Measurements from ENCODE around the gene LGALS1. TPM values are rescaled to one million over a fixed set of nuclear protein-coding genes. Genes with fewer than 3 reads are reported as not detected.

LGALS1 gene
- total RNA-seq, 2 experiments from 2014 or later: 522 to 663 TPM

DNA sequence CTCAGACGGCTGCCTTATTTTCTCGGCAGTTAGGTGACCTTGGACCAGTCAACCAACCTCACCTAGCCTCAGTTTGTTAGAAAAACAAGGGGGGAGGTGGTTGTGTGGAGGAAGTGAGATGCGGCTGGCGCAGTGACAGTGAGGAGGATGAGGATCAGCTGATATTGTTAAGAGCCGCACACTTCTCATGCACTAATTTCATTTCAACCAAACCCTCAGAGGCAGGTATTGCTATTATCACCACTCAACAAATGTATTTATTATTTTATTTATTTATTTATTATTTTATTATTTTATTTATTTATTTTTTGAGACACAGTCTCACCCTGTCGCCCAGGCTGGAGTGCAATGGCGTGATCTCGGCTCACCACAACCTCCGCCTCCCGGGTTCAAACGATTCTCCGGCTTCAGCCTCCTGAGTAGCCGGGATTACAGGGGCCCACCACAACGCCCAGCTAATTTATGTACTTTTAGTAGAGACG lies 2.1 kb downstream of the LGALS1 start:
- intact Hi-C loops (cut with DNase I, micrococcal nuclease): loop anchor here (1.0 to 10.0 kb wide), 12 partner anchors 9 to 1077 kb away; partner anchors contain the start of genes GGA1 (in 2 of the 2), PDXP (in 2 of the 2), ANKRD54 (in 1 of the 2) and DMC1 (in 1 of the 2)
- Mint-ChIP-seq H3K27me3 (no peaks in the 10 kb centered on the region), H3K27ac (peak overlapping the region; percentile 90), H3K4me1 (peaks cover 51% of the 10 kb centered on the region), H3K4me3 (peak overlapping the region; percentile 89), H3K9me3 (ENCODE audit: low read depth) (no peaks in the 10 kb centered on the region), H3K36me3 (ENCODE audit: low read depth) (peaks cover 12% of the 10 kb centered on the region)
- peak; percentile 7 for ATAC-seq
- CTCF ChIA-PET: interaction anchor here (0.6 to 1.8 kb wide), 3 partner anchors 16 to 36 kb away, joined by 3 to 8 read pairs (median 4); no protein-coding TSS in a partner anchor
- POLR2A ChIA-PET: interaction anchor here (0.9 to 1.1 kb wide), 2 partner anchors 9 to 19 kb away, joined by 3 read pairs; partner anchors contain the start of genes NOL12 and PDXP
- DNase-seq: no peak

DNA sequence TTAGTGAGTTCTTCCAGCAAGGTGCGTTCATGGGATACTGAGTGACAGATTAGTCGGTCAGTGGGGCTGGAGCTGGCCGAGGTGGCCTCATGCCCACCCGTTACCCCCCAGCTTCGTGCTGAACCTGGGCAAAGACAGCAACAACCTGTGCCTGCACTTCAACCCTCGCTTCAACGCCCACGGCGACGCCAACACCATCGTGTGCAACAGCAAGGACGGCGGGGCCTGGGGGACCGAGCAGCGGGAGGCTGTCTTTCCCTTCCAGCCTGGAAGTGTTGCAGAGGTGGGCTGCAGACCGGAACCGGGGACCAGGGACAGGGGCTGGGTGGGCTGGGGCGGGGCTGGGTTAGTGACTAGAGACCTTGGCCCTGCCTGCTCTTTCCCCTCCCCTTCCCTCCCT lies 2.9 kb downstream of the LGALS1 start:
- POLR2A ChIA-PET: no interaction called here
- ATAC-seq (no peak), DNase-seq (no peak)
- Mint-ChIP-seq H3K4me3 (peak overlapping the region; percentile 89), H3K9me3 (ENCODE audit: low read depth) (no peaks in the 10 kb centered on the region), H3K36me3 (ENCODE audit: low read depth) (peaks cover 12% of the 10 kb centered on the region), H3K27me3 (no peaks in the 10 kb centered on the region), H3K4me1 (peaks cover 43% of the 10 kb centered on the region), H3K27ac (no peak overlapping the region)
- CTCF ChIA-PET: interaction anchor here (0.6 to 1.8 kb wide), 4 partner anchors 17 to 110 kb away, joined by 3 to 8 read pairs (median 4); no protein-coding TSS in a partner anchor
- intact Hi-C loops (cut with DNase I, micrococcal nuclease): loop anchor here in 1 of 2 experiments (5.0 to 10.0 kb wide), 3 partner anchors 191 to 1076 kb away; partner anchors contain the start of genes MFNG, RAC2 and SUN2

DNA sequence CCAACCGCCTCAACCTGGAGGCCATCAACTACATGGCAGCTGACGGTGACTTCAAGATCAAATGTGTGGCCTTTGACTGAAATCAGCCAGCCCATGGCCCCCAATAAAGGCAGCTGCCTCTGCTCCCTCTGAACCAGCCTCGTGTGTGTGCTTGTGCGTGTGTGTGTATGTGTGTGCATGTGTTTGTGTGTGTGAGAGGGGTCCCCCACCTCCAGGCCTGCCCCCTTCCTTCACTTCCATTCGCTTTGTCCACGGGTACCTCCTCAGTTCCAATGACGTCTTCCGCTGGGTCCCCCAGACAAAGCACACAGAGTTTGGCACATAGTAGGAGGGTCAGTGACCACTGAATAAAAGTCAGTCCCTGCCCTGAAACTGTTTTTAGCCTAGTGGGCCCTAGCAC lies 4.2 kb downstream of the LGALS1 start:
- H3K27me3 Mint-ChIP-seq: no peaks in the 10 kb centered on the region
- intact Hi-C loops (cut with DNase I, micrococcal nuclease): loop anchor here in 1 of 2 experiments (5.0 to 10.0 kb wide), 4 partner anchors 142 to 1075 kb away; partner anchors contain the start of genes MFNG, RAC2 and SUN2

DNA sequence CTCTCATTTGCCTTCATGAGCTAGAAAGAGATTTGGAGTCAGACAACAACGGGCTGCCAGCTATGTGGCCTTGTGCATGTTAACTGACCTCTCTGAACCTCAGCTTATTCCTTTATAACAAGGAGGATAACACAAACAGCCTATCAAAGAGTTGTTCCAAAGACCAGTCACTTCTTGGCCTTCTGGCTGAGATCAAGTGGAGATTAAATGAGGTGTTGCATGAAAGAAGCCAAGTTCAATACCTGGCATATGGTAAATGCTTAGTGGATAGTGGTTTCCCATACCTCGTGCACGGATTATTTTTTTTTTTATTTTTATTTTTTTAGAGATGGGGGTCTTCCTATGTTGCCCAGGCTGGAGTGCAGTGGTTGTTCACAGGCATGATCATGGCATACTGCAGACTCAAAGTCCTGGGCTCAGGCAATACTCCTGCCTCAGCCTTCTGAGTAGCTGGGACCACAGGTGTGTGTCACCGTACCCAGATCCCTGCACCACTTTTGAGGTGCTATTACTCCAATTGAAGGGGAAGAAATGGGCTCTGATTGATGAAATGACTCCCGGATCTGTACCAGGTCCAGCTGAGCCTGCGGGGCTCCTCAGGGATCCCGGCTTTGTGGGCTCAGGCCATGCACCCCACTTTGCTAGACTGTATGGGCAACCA lies 4.9 kb downstream of the LGALS1 start:
- CTCF ChIA-PET: interaction anchor here (0.6 to 4.8 kb wide), 17 partner anchors 7 to 421 kb away, joined by 3 to 79 read pairs (median 6); partner anchors contain the start of genes GGA1, PDXP and SH3BP1

More for the DNA sequence above, 4.2 kb downstream of the LGALS1 start:
- POLR2A ChIA-PET: no interaction called here
- ATAC-seq: no peak
- DNase-seq: no peak
- H3K4me3 Mint-ChIP-seq: no peak overlapping the region
- peaks cover 10% of the 10 kb centered on the region for H3K36me3 Mint-ChIP-seq (ENCODE audit: low read depth)
- H3K4me1 Mint-ChIP-seq: peaks cover 33% of the 10 kb centered on the region
- no peak overlapping the region for H3K27ac Mint-ChIP-seq
- CTCF ChIA-PET: interaction anchor here (0.6 to 4.8 kb wide), 9 partner anchors 9 to 421 kb away, joined by 3 to 79 read pairs (median 8); partner anchors contain the start of gene PDXP
- no peaks in the 10 kb centered on the region for H3K9me3 Mint-ChIP-seq (ENCODE audit: low read depth)

DNA sequence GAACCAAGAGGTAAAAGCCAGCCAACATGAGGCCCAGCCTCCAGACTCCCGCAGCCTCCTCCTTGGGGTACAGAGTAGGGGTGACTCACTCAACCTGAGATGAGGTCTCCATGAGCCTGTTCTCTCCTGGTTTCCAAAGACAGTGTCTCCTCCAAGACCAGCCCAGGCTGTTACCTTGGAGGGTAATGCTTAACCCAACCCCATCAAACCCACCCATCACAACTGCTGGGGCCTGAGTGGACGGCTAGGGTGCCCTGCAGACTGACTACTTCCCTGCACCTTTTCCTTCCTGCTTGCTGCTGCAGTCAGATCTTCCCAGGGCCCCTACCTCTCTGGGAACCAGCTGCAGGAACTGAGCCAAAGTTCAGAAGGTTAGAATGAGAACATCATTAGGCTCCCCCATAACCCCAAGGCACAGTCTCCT lies 5.6 kb downstream of the LGALS1 start:
- POLR2A ChIA-PET: interaction anchor here (0.8 kb wide), 1 partner anchor 54 kb away, joined by 4 read pairs; no protein-coding TSS in a partner anchor

More for the DNA sequence above, 4.9 kb downstream of the LGALS1 start:
- peaks cover 26% of the 10 kb centered on the region for H3K4me1 Mint-ChIP-seq
- no peak overlapping the region for H3K27ac Mint-ChIP-seq
- intact Hi-C loops (cut with DNase I, micrococcal nuclease): loop anchor here in 1 of 2 experiments (5.0 kb wide), 1 partner anchor 143 kb away; no protein-coding TSS in a partner anchor
- ATAC-seq (no peak), DNase-seq (no peak)
- POLR2A ChIA-PET: no interaction called here
- H3K9me3 Mint-ChIP-seq (ENCODE audit: low read depth): no peaks in the 10 kb centered on the region
- H3K36me3 Mint-ChIP-seq (ENCODE audit: low read depth): peaks cover 10% of the 10 kb centered on the region
- no peak overlapping the region for H3K4me3 Mint-ChIP-seq
- H3K27me3 Mint-ChIP-seq: no peaks in the 10 kb centered on the region

DNA sequence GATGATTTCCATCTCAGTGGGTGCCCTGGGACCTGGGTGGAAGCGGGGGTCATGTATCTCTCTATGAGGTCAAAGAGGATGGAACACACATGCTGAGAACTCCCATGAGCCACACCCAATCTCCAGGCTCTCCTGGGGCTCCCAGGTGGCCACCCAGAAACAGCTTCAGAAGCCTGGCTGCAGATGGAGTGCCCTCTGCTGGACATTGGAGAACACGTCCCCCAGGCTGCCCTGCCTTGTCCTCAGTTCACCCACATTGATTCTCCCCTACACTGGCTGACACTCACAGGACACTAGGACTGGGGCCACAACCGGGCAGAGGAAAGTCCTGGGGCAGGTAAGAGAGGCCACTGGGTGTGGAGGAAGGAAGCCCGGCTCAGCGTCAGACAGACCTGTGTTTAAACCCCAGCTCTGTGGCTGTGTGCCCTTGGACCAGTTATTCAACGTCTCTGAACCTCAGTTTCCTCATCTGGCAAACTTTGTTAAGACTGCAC lies 6.2 kb downstream of the LGALS1 start:
- no peaks in the 10 kb centered on the region for H3K27me3 Mint-ChIP-seq
- CTCF ChIA-PET: interaction anchor here (0.5 to 4.8 kb wide), 24 partner anchors 9 to 161 kb away, joined by 3 to 79 read pairs (median 6); partner anchors contain the start of genes GGA1, PDXP and SH3BP1
- ATAC-seq: peak; percentile 53

More for the DNA sequence above, 5.6 kb downstream of the LGALS1 start:
- H3K27me3 Mint-ChIP-seq: no peaks in the 10 kb centered on the region
- peak overlapping the region; percentile 67 for H3K27ac Mint-ChIP-seq
- H3K9me3 Mint-ChIP-seq (ENCODE audit: low read depth): no peaks in the 10 kb centered on the region
- intact Hi-C loops (cut with DNase I, micrococcal nuclease): loop anchor here (1.0 to 5.0 kb wide), 6 partner anchors 23 to 144 kb away; partner anchors contain the start of genes GGA1 (in 1 of the 2), PDXP (in 1 of the 2) and SH3BP1 (in 1 of the 2)
- H3K36me3 Mint-ChIP-seq (ENCODE audit: low read depth): peaks cover 10% of the 10 kb centered on the region
- peaks cover 24% of the 10 kb centered on the region for H3K4me1 Mint-ChIP-seq
- DNase-seq (no peak), ATAC-seq (no peak)
- CTCF ChIA-PET: interaction anchor here (0.6 to 4.8 kb wide), 23 partner anchors 8 to 162 kb away, joined by 3 to 79 read pairs (median 6); partner anchors contain the start of genes GGA1, PDXP and SH3BP1
- no peak overlapping the region for H3K4me3 Mint-ChIP-seq

DNA sequence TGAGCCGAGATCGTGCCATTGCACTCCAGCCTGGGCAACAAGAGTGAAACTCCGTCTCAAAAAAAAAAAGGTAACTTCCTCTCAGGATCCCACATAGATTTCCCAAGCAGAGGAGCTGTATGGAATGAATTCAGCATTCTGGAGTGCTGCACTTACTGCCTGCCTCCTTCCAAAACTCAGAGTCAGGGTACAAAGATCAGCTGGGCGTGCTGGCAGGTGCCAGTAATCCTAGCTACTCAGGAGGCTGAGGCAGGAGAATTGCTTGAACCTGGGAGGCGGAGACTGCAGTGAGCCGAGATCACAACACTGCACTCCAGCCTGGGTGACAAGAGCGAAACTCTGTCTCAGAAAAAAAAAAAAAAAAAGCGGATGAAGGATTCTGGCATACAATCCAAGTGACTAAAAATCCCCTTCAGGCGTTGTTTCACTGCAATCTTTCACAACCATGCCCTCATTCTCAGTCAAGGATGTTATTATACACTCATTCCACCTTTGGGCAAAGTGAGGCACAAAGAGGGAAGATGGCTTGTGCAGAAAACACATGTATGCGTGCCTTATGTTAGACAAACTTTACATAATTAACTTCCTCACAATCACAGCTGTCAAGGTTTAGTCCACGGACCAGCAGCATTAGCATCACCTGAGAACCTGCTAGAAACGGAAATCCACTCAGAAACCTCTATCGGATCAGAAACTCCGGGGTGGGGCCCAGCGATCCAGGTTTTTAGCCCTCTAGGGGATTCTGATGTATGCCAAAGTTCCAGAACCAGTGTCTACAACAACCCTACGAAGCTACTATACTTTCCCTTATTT lies 9.6 kb downstream of the LGALS1 start:
- Mint-ChIP-seq H3K27ac (no peak overlapping the region), H3K36me3 (ENCODE audit: low read depth) (peaks cover 23% of the 10 kb centered on the region), H3K4me1 (peaks cover 30% of the 10 kb centered on the region), H3K4me3 (no peak overlapping the region), H3K9me3 (ENCODE audit: low read depth) (no peaks in the 10 kb centered on the region), H3K27me3 (no peaks in the 10 kb centered on the region)
- no peak for DNase-seq
- ChIA-PET POLR2A (interaction anchor here (0.7 to 1.4 kb wide), 2 partner anchors 51 to 92 kb away, joined by 3 to 10 read pairs; no protein-coding TSS in a partner anchor), CTCF (interaction anchor here (0.6 to 2.9 kb wide), 7 partner anchors 13 to 1021 kb away, joined by 3 to 23 read pairs (median 4); partner anchors contain the start of genes GTPBP1 and PDXP)
- intact Hi-C loops (cut with DNase I, micrococcal nuclease): loop anchor here in 1 of 2 experiments (5.0 kb wide), 1 partner anchor 148 kb away; no protein-coding TSS in a partner anchor
- no peak for ATAC-seq

More for the DNA sequence above, 6.2 kb downstream of the LGALS1 start:
- Mint-ChIP-seq H3K9me3 (ENCODE audit: low read depth) (no peaks in the 10 kb centered on the region), H3K4me1 (peaks cover 24% of the 10 kb centered on the region), H3K4me3 (no peak overlapping the region), H3K36me3 (ENCODE audit: low read depth) (peaks cover 8% of the 10 kb centered on the region), H3K27ac (peak overlapping the region; percentile 67)
- peak; percentile 87 for DNase-seq
- intact Hi-C loops (cut with DNase I, micrococcal nuclease): loop anchor here (1.0 to 5.0 kb wide), 6 partner anchors 23 to 144 kb away; partner anchors contain the start of genes GGA1 (in 1 of the 2), PDXP (in 1 of the 2) and SH3BP1 (in 1 of the 2)
- POLR2A ChIA-PET: interaction anchor here (0.5 to 1.8 kb wide), 4 partner anchors 13 to 55 kb away, joined by 3 to 5 read pairs (median 4); partner anchors contain the start of gene PDXP

DNA sequence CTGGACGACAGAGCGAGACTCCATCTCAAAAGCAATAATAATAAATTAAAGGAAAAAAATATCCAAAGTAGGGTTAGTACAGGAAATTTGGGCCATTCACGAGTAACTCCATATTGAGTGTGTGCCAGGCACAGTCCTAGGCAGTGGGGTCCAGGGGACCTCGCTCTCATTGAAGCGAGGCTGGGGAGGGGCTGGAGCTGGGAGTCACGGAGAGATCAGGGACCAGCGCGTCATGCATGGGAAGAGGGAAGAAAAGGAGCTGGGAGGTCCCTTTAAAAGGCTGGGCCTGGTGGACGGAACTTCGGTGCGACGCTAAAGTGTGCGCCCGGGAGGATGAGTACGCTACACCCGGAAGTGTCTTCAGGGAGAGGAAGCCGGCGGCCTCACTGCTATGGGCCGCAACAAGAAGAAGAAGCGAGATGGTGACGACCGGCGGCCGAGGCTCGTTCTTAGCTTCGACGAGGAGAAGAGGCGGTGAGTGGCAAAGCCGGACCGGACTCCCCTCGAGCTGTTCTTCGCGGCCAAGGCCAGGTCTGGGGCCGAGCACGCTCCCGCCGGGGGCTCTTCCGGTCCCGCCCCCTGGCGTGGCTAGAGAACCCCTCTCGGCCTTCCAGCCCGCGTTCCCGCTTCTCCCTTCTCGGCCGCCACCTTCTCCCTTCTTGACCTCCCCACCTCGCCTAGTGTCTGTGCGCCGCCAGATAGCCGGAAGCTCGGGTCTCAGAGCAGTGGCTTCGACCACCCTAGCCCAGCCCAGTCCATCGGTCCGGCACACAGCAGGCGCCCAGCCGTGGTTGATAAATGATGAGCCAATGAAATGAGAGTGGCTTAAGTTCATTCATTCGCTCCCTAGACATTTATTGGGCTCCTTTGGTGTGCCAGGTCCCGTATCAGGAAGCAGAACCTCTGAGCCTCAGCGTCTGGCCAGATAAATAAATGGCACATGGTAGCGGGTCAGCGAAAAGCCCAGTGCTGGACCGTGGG lies 10.9 kb downstream of the LGALS1 start, which contains the start of gene NOL12:
NOL12 (plus strand) TSS at position 342 of the 981 bp plus-strand sequence; CDS start at position 392, 50 bp downstream.
- no peaks in the 10 kb centered on the region for H3K27me3 Mint-ChIP-seq
- H3K36me3 Mint-ChIP-seq (ENCODE audit: low read depth): peaks cover 32% of the 10 kb centered on the region
- ATAC-seq: peak; percentile 82
- ChIA-PET POLR2A (interaction anchor here (0.6 to 1.4 kb wide), 4 partner anchors 9 to 67 kb away, joined by 3 to 4 read pairs (median 4); partner anchors contain the start of gene LGALS1), CTCF (interaction anchor here (0.5 to 2.9 kb wide), 10 partner anchors 24 to 1019 kb away, joined by 3 to 23 read pairs (median 4); partner anchors contain the start of genes GTPBP1 and PDXP)
- H3K4me3 Mint-ChIP-seq: peak within 1 kb of the TSS; percentile 90
- peak; percentile 84 for DNase-seq
- H3K4me1 Mint-ChIP-seq: peaks cover 27% of the 10 kb centered on the region
- peak within 1 kb of the TSS; percentile 98 for H3K27ac Mint-ChIP-seq
- no peaks in the 10 kb centered on the region for H3K9me3 Mint-ChIP-seq (ENCODE audit: low read depth)
- intact Hi-C loops (cut with DNase I, micrococcal nuclease): loop anchor here (1.0 to 2.0 kb wide), 6 partner anchors 9 to 158 kb away; partner anchors contain the start of genes PDXP (in 2 of the 2), ANKRD54 (in 1 of the 2), GGA1 (in 1 of the 2) and SH3BP1 (in 1 of the 2)

DNA sequence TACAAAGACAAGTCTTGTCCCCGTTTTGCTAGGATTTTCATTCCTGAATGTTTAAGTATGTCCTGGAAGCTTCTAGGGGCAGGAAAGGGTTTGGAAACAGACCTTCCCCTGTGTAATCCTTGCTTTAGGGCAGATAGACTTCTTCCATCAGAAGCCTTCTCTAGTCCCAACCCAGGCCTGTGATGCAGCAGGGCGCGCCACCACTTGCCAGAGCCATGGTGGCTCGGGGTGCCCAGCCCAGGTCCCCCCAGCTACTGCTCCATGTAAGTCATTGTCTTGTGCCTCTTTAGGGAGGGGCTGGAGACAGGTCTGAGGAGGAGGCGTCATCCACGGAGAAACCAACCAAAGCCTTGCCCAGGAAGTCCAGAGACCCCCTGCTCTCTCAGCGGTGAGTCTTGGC lies 15.0 kb downstream of the LGALS1 start:
- DNase-seq (no peak), ATAC-seq (no peak)
- Mint-ChIP-seq H3K4me1 (peaks cover 23% of the 10 kb centered on the region), H3K4me3 (no peak overlapping the region), H3K36me3 (ENCODE audit: low read depth) (peaks cover 56% of the 10 kb centered on the region), H3K27me3 (no peaks in the 10 kb centered on the region), H3K9me3 (ENCODE audit: low read depth) (no peaks in the 10 kb centered on the region), H3K27ac (no peak overlapping the region)
- intact Hi-C loops (cut with DNase I, micrococcal nuclease): no loop called here
- CTCF ChIA-PET: interaction anchor here (1.0 kb wide), 1 partner anchor 48 kb away, joined by 4 read pairs; no protein-coding TSS in a partner anchor
- POLR2A ChIA-PET: no interaction called here
